GM19463 (cell line): Measurements from ENCODE around the gene NT5C.
A peak's percentile ranks its signal among the peaks of the same experiment; 100 is the strongest.
"Not testable (repeated sequence)": the region's sequence is repeated elsewhere in the genome, so short reads cannot be mapped to it uniquely, and the experiment has no call there.

Source experiments
- ATAC-seq: cut with Tn5 transposase; IDR thresholded peaks from one replicate; pipeline ENCODE4 v1.9.1; 2021; ENCODE audit warnings: mild to moderate bottlenecking, moderate library complexity; ENCODE audit not compliant: unreplicated experiment

Gene NT5C

DNA sequence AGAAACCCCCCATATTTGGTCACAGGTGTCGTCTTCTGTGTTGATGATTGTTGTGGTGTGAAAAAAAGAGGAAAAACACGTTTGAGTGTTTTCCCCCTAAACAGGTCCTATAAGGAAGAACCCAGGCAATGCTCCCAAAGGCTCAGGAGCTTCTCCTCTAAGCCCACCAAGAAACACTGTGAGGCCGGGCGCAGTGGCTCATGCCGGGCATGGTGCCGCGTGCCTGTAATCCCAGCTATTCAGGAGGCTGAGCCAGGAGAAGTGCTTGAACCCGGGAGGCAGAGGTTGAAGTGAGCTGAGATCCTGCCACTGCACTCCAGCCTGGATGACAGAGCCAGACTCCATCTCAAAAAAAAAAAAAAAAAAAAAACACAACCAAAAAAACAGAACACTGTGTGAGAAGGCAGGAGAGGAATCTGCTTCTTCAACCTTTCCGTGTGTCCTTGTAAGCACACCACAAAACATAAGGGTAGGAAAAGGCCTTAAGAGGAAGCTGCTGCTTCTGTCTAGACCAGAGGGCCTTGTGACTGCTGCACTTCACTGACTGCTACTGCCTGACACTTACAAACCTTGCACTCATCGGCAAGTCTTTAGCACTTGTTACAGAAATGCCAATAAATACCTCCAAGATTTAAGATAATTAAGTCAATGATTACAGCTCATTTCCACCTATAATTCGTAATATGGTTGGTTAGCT is 13.4 kb upstream of the NT5C start:
- no peak for ATAC-seq

DNA sequence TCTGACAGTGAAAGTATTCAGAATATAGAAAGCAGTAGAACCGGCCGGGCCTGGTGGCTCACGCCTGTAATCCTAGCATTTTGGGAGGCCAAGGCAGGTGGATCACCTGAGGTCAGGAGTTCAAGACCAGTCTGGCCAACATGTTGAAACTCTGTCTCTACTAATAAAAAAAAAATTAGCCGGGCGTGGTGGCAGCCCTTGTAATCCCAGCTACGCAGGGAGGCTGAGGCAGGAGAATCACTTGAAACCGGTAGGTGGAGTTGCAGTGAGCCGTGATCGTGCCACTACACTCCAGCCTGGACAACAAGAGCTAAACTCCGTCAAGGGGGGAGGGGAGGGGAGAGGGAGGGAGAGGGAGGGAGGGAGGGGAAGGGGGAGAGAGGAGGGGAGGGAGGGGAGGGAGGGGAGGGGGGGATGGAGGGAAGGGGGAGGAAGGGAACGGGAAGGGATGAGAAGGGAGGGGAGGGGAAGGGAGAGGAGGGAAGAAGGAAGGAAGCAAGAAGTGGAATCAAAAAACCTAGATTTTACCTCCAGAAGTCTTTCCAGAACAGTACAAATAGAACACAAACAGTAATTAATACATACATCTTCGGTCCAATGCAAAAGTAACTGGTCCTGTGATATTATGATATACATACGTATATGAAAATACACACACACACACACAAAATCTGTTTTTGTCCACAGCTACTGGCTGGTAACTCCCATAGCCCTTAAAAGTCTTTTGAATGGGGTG is 10.9 kb upstream of the NT5C start:
- ATAC-seq, result no peak

DNA sequence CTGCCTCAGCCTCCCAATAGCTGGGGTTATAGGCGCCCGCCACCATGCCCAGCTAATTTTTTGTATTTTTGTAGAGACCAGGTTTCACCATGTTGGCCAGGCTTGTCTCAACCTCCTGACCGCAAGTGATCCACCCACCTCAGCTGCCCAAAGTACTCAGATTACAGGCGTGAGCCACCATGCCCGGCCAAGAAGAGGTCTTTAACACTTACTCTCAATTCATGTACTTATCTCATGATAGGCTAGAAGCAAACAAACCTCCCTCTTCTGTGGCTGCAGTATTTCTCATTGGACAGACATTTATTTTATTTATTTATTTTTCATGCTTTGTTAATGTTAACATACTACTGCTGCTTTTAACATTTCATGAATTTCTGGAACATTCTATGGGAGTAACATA is 7.0 kb upstream of the NT5C start:
- ATAC-seq, result no peak

DNA sequence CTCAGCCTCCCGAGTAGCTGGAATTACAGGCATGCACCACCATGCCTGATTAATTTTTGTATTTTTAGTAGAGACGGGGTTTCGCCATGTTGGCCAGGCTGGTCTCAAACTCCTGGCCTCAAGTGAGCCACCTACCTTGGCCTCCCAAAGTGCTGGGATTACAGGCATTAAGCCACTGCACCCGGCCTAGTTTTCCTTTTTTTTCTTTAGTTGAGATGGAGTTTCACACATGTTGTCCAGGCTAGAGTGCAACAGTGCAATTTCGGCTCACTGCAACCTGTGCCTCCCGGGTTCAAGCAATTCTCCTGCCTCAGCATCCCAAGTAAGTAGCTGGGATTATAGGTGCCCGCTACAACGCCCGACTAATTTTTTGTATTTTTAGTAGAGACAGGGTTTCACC is 6.2 kb upstream of the NT5C start:
- ATAC-seq, result not testable (repeated sequence)

DNA sequence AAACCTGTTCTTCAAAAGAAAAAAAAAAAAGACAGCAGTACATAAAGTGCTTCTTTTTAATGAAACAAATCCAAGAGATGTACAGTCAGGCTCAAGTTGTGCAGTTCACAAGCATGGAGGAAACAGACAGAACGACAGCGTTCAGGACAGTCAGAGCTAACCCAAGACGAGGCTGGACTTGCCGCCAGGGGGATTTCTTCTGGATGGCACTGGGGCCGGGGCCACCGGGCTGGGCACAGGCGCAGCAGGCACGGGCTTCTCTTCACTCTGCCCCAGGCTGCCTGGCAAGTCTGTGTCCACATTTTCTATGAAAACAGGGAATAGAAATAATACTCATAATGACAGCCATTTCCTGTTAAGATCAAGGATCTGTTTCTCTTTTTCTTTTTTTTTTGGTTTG is 4.4 kb upstream of the NT5C start:
- no peak for ATAC-seq

DNA sequence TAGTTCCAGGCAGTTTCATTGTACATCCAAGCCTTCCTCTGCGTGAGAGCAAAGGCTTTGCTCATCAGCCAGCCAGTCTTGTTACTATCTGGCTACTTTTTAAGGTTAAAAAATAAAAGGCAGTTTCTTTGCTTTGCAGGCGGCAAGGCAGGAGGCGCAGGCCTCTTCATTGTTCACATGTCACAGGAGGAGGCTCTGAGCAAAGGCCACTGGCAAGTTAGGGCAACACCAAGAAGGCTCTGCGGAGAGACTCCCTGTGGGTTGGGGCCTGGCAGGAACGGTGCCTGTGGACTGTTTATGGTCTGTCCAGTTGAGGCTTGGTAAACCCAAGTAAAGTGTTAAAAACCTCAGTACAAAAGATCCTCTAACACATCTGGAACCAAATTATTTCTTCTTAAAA is 3.9 kb upstream of the NT5C start:
- no peak for ATAC-seq

DNA sequence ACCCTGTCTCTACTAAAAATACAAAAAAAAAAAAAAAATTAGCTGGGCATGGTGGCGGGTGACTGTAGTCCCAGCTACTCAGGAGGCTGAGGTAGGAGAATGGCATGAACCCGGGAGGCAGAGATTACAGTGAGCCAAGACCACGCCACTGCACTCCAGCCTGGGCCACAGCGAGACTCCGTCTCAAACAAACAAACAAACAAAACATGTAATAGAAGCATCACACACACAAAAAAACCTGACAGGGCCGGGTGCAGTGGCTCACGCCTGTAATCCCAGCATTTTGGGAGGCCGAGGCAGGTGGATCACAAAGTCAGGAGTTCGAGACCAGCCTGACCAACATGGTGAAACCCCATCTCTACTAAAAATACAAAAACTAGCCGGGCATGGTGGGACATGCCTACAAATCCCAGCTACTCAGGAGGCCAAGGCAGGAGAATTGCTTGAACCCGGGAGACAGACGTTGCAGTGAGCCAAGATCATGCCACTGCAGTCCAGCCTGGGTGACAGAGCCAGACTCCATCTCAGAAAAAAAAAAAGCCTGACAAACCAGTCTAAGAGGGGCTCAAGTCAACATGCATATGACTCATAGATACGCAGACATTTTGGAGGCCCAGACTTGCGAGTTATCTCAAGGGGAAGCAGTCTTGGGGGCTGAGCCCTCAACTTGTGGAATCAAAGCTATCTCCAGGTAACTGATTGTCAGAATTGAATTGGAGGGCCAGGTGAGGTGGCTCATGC is 2.2 kb upstream of the NT5C start:
- ATAC-seq, result not testable (repeated sequence)

DNA sequence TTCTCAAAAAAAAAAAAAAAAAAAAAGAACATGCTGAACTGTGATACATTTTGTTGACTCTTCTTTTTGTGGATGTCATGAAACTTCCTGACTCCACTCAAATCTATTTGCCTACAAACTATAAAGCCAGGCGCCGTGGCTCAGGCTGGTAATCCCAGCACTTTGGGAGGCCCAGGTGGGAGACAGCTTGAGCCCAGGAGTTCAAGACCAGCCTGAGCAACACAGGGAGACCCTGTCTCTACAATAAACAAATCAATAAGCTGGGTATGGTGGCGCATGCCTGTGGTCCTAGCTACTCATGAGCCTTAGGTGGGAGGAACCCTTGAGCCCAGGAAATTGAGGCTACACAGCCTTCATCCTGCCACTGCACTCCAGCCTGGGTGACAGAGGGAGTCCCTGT is 1.5 kb upstream of the NT5C start:
- no peak for ATAC-seq

DNA sequence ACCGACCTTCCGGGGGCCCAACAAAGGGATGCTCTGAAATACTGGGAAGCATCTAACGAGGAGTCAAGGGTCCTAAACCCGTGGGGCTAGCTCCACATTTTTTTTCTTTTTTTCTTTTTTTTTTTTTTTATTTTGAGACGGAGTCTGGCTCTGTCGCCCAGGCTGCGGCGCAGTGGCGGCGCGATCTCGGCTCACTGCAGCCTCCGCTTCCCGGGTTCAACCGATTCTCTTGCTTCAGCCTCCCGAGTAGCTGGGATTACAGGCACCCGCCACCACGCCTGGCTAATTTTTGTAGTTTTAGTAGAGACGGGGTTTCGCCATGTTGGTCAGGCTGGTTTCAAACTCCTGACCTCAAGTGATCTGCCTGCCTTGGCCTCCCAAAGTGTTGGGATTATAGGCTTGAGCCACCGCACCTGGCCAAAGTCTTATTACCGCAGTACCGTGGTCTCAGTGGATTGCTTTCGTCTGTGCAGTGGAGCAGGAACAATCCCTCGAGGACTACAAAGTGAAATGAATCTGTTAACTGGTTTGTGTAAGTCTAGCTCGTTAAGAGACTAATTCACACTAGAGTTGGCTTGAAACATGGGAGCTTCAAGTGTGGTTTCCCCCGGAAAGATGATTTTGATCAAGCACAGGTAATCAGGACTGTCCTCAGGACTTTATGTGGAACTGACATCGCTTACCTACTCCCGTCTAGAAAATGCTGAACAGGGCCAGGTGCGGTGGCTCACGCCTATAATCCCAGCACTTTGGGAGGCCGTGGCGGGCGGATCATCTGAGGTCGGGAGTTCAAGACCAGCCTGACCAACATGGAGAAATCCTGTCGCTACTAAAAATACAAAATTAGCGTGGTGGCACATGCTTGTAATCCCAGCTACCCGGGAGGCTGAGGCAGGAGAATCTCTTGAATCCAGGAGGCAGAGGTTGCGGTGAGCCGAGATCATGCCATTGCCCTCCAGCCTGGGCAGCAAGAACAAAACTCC is 767 bp upstream of the NT5C start:
- not testable (repeated sequence) for ATAC-seq

DNA sequence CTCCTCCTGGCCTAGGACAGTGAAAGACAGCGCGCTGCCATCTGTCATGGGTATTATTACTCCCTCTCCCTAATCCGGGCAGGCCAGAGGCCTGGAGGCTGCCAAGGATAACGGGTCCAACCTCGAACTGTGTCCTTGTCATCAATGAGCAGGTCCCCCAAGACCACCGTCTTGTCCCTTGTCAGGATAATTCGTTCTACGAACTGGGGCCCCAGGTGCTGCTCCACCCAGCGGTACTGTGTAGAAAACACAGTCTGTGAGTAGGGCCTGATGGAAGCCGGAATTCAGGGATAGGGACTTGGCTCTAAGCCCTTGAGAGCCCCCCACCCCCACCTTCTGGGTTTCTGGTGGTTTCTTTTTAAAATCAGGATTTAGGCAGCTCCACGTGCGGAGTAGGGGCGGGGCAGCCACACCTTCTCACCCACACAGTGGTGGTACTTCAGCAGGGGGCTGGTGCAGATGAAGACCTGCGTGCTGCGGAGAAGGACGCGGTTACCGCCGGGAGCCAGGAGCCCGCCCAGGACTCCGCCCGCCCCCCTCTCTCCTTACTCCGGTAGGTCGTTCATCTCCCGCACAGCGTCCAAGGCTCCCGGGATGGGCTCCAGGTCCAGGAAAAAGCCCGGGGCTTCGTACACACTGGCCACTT is 787 bp downstream of the NT5C start:
- ATAC-seq, result peak; percentile 16

DNA sequence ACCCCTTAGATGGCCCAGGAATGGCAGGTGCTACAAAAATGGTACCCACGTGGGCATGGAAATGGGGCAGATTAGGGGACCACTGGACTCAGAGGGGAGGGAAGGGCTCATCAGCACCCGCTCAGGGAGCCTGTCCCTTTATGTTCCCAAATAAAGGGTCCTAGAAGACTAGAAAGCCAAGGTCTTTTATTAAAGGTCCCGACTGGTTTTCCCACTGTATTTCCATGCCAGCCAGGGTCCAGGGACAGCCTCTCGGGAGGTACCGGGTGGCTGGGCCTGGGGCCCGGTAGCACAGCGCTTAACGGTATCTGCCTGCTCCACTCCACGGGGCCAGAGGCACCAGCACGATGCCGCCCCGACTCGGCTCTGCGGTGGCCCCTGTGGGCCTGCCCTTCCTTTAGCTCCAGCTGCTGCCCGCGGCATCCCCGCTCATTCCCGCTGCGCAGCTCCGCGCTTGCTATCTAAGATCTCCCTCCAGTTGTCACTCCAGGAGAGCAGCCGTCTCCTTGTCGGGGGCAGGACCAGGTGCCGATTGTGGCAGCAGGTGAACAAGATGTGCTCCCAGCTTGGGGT is 1.4 kb downstream of the NT5C start:
- no peak for ATAC-seq

DNA sequence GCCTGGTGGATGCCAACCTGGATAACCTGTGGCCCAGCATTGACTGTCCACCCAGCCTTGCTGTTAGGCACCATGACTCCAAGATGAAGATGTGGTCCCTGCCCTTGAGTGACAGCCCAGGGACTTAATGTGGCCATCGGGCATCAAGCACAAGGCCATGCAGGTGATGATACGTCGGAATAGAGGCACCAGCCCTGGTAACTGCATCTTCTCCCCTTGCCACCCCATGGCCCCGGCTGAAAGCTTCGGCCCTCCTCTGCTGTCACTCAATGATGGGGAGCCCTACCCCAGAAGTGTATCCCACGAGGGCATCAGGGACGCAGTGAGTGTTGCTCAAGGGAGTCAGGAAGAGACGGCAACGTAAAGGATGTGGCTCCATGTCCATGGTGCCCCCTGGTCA is 2.0 kb downstream of the NT5C start:
- no peak for ATAC-seq

DNA sequence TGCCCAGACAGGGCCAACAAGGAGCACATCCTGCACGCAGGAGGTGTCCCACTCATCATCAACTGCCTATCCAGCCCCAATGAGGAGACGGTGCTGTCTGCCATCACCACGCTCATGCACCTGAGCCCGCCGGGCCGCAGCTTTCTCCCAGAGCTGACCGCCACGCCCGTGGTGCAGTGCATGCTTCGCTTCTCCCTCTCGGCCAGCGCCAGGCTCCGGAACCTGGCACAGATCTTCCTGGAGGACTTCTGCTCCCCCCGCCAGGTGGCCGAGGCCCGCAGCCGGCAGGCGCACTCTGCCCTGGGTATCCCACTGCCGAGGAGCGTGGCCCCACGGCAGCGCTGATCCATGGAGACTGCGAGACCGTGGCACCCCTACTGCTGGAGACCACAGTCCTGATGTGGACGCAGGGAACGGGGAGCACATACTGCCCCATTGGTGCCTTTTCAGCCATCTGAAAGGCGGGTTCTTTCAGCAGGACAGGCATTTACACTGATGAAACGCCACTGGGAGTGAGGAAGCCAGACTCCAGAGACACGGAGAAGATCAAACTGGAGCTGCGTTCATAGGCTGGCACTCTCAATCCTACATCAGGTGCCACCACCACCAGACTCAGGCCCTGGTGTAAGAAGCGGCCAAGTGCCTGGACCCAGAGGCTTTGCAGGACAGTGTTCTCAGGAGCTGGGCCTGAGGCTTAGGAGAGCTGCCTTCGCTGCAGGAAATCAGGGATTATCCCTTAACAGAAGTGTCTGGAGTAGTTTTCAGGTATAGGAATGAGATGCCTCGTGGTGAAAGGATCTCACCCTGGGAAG is 2.6 kb downstream of the NT5C start:
- ATAC-seq, result no peak

DNA sequence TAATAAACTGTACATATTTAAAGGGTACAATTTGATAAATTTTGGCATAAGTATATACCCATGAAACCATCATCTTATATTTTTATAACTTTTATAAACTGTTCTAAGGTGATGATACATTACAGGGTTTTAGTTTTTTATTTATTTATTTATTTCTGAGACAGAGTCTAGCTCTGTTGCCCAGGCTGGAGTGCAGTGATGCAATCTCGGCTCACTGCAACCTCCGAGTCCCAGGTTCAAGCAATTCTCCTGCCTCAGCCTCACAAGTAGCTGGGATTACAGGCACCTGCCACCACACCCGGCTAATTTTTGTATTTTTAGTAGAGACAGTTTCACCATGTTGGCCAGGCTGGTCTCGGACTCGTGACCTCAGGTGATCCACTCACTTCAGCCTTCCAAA is 3.6 kb downstream of the NT5C start:
- not testable (repeated sequence) for ATAC-seq

DNA sequence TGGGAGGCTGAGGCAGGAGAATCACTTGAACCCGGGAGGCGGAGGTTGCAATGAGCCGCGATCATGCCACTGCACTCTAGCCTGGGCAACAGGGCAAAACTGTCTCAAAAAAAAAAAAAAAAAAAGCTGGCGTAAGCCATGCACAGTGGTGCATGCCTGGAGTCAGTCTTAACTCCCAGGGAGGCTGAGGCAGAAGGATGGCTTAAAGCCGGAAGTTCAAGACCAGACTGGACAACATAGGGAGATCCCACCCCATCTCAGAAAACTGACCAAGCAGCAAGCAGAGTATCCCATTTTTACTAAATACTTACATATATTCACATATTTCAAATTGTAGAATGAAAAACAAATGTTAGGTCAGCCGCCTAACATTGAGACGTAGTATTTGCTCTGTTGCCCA is 4.6 kb downstream of the NT5C start:
- no peak for ATAC-seq

DNA sequence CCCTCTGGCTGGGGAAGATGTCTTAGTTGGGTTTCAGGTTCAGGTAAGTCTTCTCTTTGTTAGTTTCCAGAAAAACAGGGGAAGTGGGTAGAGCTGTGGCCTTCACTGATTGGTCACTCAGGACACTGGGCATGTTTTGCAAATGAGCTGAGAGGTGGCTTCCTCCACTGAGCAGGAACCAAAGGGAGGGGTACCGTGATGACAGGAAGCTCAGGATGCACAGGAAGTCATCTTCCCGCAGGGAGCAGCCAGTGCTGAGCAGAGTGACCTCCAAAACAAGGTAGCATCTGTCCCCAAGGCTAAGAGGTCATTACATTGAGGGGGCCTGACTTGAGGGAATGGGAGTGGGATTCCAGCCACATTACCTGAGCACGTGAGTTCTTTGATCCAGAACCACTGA is 5.6 kb downstream of the NT5C start:
- ATAC-seq, result no peak

DNA sequence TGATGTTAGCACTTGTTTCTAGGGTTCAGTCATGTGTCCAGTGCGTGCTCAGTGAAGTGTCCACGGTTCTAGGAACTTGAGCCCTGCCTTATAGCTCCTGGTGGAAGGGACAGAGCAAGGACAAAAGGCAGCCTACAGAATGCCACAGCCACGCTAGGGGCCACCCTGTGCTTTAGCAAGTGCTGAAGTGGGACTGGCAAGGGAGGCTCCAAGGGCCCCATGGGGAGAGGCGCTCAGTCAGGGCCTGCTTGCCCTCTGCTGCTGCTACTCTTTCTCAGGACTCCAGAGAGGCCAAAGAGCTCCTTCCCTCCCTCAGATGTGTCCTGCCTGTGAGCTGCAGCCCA is 6.8 kb downstream of the NT5C start:
- ATAC-seq, result no peak

DNA sequence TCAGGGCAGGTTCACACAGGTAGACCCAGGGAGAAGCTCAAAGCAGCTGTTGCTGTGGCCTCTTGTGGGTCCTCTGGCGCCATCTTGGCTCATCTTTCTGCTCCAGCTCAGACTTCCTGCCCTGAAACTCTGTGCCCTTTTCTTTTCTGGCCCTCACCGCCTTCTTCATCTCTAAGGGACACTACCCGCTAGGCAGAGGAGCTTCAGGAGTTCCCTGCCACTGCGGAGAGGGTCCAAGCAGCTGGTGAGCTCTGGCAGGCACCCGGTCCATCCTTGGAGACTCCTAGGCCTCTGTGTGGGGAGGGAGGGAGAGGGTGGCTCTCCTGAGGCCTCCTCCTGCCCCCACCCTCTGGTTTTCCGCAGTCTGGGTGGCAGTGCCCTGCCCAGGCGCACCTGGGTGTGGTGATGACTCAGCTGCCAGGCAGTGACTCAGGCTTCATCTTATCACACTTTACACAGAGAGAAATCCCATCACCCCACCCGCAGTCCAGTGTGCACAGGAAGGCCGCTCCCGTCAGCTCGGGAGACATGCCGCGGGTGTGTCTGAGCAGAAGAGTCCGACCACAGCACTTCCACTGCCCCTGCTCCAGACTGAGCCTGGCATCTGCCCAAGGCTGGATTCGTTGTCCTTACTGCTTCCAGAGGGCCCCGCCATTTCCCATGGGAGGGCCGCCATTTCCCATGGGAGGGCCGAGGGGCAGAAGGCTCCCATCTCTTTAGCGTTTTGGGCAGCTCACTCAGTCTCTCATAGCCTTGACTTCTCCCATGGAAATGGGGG is 7.3 kb downstream of the NT5C start:
- no peak for ATAC-seq

DNA sequence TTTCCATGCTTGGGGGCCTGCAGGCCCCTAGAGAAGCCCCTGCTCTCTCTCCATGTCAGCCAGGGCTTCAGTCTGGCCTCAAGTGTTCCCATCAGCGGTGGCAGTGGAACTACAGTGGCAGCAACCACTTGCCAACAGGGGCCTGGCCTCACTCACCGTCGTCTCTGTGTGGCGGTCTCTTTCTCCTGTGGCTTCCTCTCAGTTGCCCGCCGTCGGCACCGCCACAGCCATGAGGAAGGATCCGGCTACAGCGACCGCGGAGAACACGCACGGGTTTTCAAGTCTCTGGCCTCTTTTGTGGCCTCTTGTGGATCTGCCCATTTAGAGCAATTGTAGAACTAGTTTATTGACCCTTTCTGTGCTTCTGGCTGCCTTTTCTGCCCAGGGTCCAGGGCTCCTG is 13.2 kb downstream of the NT5C start:
- ATAC-seq, result no peak
